Neural cell (in vitro differentiated cells): Measurements from ENCODE around the gene RASD2. TPM values are rescaled to one million over a fixed set of nuclear protein-coding genes. Genes with fewer than 3 reads are reported as not detected.

Experiments used
- H2AFZ ChIP-seq: fragments of 200-600, 300-800 bp; sonication (generic), shearing (Covaris generic); 2 replicates; pipeline ENCODE4 v1.6.0; 2014; ENCODE audit warnings: low read depth, mild to moderate bottlenecking, antibody characterized with exemption, low read length, moderate library complexity
- H3F3A ChIP-seq: fragments of 200-600 bp; shearing (Covaris generic); 2 replicates; pipeline ENCODE4 v1.6.1; 2016; ENCODE audit warnings: mild to moderate bottlenecking, moderate library complexity, mixed read lengths, antibody characterized with exemption, low read length; ENCODE audit not compliant: insufficient read depth, poor library complexity, severe bottlenecking
- H3K27ac ChIP-seq: fragments of 200-600, 300-800 bp; sonication (generic), shearing (Covaris generic); 2 replicates; pipeline ENCODE4 v1.5.1; 2014; ENCODE audit warnings: mild to moderate bottlenecking, low read length, moderate library complexity
- H3K27me3 ChIP-seq: fragments of 300-800, 200-600 bp; sonication (generic), shearing (Covaris generic); 2 replicates; pipeline ENCODE4 v1.6.0; 2014; ENCODE audit warnings: mild to moderate bottlenecking, low read depth, low read length, moderate library complexity; ENCODE audit not compliant: insufficient read depth
- H3K36me3 ChIP-seq: fragments of 300-800, 200-600 bp; sonication (generic), shearing (Covaris generic); 2 replicates; pipeline ENCODE4 v1.5.1; 2014; ENCODE audit warnings: mild to moderate bottlenecking, antibody characterized with exemption, low read length, moderate library complexity; ENCODE audit not compliant: insufficient read depth
- H3K4me2 ChIP-seq: fragments of 300-800, 200-600 bp; sonication (generic), shearing (Covaris generic); 2 replicates; pipeline ENCODE4 v1.6.0; 2014; ENCODE audit warnings: mild to moderate bottlenecking, low read length
- H3K4me3 ChIP-seq: fragments of 300-800, 200-600 bp; sonication (generic), shearing (Covaris generic); 2 replicates; pipeline ENCODE4 v1.5.1; 2014; ENCODE audit warnings: mild to moderate bottlenecking, low read length, moderate library complexity
- H3K79me2 ChIP-seq: fragments of 200-600 bp; shearing (Covaris generic); replicated peaks from 2 replicates; pipeline ENCODE4 v1.6.0; 2014; ENCODE audit warnings: mild to moderate bottlenecking, low read length, moderate library complexity; ENCODE audit not compliant: insufficient read depth
- H3K9ac ChIP-seq: fragments of 300-800, 200-600 bp; sonication (generic), shearing (Covaris generic); 2 replicates; pipeline ENCODE4 v1.6.1; 2016; ENCODE audit warnings: mild to moderate bottlenecking, low read length, mixed read lengths
- H3K9me2 ChIP-seq: fragments of 200-600 bp; shearing (Covaris generic); 2 replicates; pipeline ENCODE4 v1.6.1; 2016; ENCODE audit warnings: mild to moderate bottlenecking, low read length, mixed read lengths; ENCODE audit not compliant: insufficient read depth
- H3K9me3 ChIP-seq: fragments of 200-600, 300-800 bp; sonication (generic), shearing (Covaris generic); 2 replicates; pipeline ENCODE4 v1.6.1; 2016; ENCODE audit warnings: mild to moderate bottlenecking, mixed run types, low read length, moderate library complexity, mixed read lengths
- H4K20me1 ChIP-seq: fragments of 200-600 bp; shearing (Covaris generic); 2 replicates; pipeline ENCODE4 v1.6.1; 2016; ENCODE audit warnings: mild to moderate bottlenecking, mixed run types; ENCODE audit not compliant: insufficient read depth
- CTCF ChIP-seq: fragments of 450-650 bp; IDR thresholded peaks from 2 replicates; pipeline ENCODE4 v1.5.1; 2014; ENCODE audit warnings: antibody characterized with exemption, mild to moderate bottlenecking, moderate library complexity; ENCODE audit not compliant: poor library complexity, severe bottlenecking
- EP300 ChIP-seq: fragments of 450-650 bp; conservative IDR thresholded peaks from 2 replicates; pipeline ENCODE4 v1.6.1; 2014; ENCODE audit warnings: antibody characterized with exemption, mild to moderate bottlenecking, moderate library complexity; ENCODE audit not compliant: poor library complexity, severe bottlenecking
- EZH2 ChIP-seq: fragments of 200-600, 300-800 bp; shearing (Covaris generic), sonication (generic); IDR thresholded peaks from 2 replicates; pipeline ENCODE4 v1.6.1; 2014; ENCODE audit warnings: antibody characterized with exemption, low read length, borderline replicate concordance, mild to moderate bottlenecking; ENCODE audit not compliant: insufficient read depth, poor library complexity, severe bottlenecking
- MXI1 ChIP-seq: fragments of 450-650 bp; conservative IDR thresholded peaks from 2 replicates; pipeline ENCODE4 v1.6.1; 2014; ENCODE audit warnings: antibody characterized with exemption, mild to moderate bottlenecking; ENCODE audit not compliant: poor library complexity, severe bottlenecking
- POLR2AphosphoS5 ChIP-seq: IDR thresholded peaks from 2 replicates; pipeline ENCODE4 v1.6.1; 2012
- RAD21 ChIP-seq: fragments of 450-650 bp; conservative IDR thresholded peaks from 2 replicates; pipeline ENCODE4 v1.6.1; 2014; ENCODE audit warnings: antibody characterized with exemption, mild to moderate bottlenecking, moderate library complexity
- REST ChIP-seq: IDR thresholded peaks from 2 replicates; pipeline ENCODE4 v1.6.1; 2012; ENCODE audit warnings: borderline replicate concordance
- SMC3 ChIP-seq: fragments of 450-650 bp; conservative IDR thresholded peaks from 2 replicates; pipeline ENCODE4 v1.6.1; 2014; ENCODE audit warnings: antibody characterized with exemption, mild to moderate bottlenecking, moderate library complexity; ENCODE audit not compliant: poor library complexity
- TAF1 ChIP-seq: IDR thresholded peaks from 2 replicates; pipeline ENCODE4 v1.6.1; 2012; ENCODE audit warnings: low read depth
- polyA plus RNA-seq: library from polyadenylated mRNA; depleted of rRNA; stranded (reverse); fragments of >200 nt; gene quantifications from 2 replicates; pipeline ENCODE4 v1.2.3, GENCODE V29; 2014

The RASD2 gene
- polyA plus RNA-seq, 1 donor from 2014 or later: 0.14 TPM

GRCh38 chr22:35502836-35503235 lies 37.8 kb upstream of the RASD2 start:
- H3K79me2 ChIP-seq: no peaks in the 10 kb centered on the region
- no peaks in the 10 kb centered on the region for H3K27me3 ChIP-seq
- no peak overlapping the region for H2AFZ ChIP-seq
- no peak overlapping the region for H3K9ac ChIP-seq
- no peak overlapping the region for H3K4me2 ChIP-seq
- no peaks in the 10 kb centered on the region for H4K20me1 ChIP-seq
- H3K9me3 ChIP-seq: no peaks in the 10 kb centered on the region
- H3K27ac ChIP-seq: no peak overlapping the region
- no peak for TF ChIP-seq MXI1
- no peak for TF ChIP-seq TAF1
- TF ChIP-seq EP300: no peak
- TF ChIP-seq EZH2: no peak
- TF ChIP-seq REST: no peak
- TF ChIP-seq POLR2AphosphoS5: no peak
- TF ChIP-seq CTCF: no peak
- no peak for TF ChIP-seq SMC3
- TF ChIP-seq RAD21: no peak
- no peak overlapping the region for H3K4me3 ChIP-seq
- no peaks in the 10 kb centered on the region for H3F3A ChIP-seq
- no peaks in the 10 kb centered on the region for H3K9me2 ChIP-seq
- H3K36me3 ChIP-seq: no peaks in the 10 kb centered on the region

- TF ChIP-seq EP300 (no peak), REST (no peak)
- Histone ChIP-seq H3K27ac (no peak overlapping the region), H3K9ac (no peak overlapping the region), H3K4me2 (no peak overlapping the region), H3K79me2 (no peaks in the 10 kb centered on the region), H2AFZ (no peak overlapping the region), H3K4me3 (no peak overlapping the region), H3K9me2 (no peaks in the 10 kb centered on the region), H3K9me3 (no peaks in the 10 kb centered on the region), H3K36me3 (no peaks in the 10 kb centered on the region), H3F3A (no peaks in the 10 kb centered on the region), H4K20me1 (no peaks in the 10 kb centered on the region), H3K27me3 (no peaks in the 10 kb centered on the region)
These were observed 35.0 kb upstream of the RASD2 start for GRCh38 chr22:35505399-35506258.
